Neural cell (in vitro differentiated cells): ENCODE data around the gene CACNA1F.

Source experiments
- MXI1 ChIP-seq: fragments of 450-650 bp; conservative IDR thresholded peaks from 2 replicates; pipeline ENCODE4 v1.6.1; 2014; ENCODE audit warnings: antibody characterized with exemption, mild to moderate bottlenecking; ENCODE audit not compliant: poor library complexity, severe bottlenecking
- POLR2AphosphoS5 ChIP-seq: IDR thresholded peaks from 2 replicates; pipeline ENCODE4 v1.6.1; 2012
- RAD21 ChIP-seq: fragments of 450-650 bp; conservative IDR thresholded peaks from 2 replicates; pipeline ENCODE4 v1.6.1; 2014; ENCODE audit warnings: antibody characterized with exemption, mild to moderate bottlenecking, moderate library complexity
- TF ChIP-seq, protein P1 (sequence below): fragments of 450-650 bp; IDR thresholded peaks from 2 replicates; pipeline ENCODE4 v1.5.1; 2014; ENCODE audit warnings: antibody characterized with exemption, mild to moderate bottlenecking, moderate library complexity; ENCODE audit not compliant: poor library complexity, severe bottlenecking
- TF ChIP-seq, protein P2 (sequence below): IDR thresholded peaks from 2 replicates; pipeline ENCODE4 v1.6.1; 2012; ENCODE audit warnings: borderline replicate concordance

GRCh38 chrX:49212861-49213260 lies 20.3 kb downstream of the CACNA1F start:
- TF ChIP-seq POLR2AphosphoS5 (no peak), RAD21 (no peak), MXI1 (no peak)
- TF ChIP-seq, protein P1, sequence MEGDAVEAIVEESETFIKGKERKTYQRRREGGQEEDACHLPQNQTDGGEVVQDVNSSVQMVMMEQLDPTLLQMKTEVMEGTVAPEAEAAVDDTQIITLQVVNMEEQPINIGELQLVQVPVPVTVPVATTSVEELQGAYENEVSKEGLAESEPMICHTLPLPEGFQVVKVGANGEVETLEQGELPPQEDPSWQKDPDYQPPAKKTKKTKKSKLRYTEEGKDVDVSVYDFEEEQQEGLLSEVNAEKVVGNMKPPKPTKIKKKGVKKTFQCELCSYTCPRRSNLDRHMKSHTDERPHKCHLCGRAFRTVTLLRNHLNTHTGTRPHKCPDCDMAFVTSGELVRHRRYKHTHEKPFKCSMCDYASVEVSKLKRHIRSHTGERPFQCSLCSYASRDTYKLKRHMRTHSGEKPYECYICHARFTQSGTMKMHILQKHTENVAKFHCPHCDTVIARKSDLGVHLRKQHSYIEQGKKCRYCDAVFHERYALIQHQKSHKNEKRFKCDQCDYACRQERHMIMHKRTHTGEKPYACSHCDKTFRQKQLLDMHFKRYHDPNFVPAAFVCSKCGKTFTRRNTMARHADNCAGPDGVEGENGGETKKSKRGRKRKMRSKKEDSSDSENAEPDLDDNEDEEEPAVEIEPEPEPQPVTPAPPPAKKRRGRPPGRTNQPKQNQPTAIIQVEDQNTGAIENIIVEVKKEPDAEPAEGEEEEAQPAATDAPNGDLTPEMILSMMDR = no peak
- TF ChIP-seq, protein P2, sequence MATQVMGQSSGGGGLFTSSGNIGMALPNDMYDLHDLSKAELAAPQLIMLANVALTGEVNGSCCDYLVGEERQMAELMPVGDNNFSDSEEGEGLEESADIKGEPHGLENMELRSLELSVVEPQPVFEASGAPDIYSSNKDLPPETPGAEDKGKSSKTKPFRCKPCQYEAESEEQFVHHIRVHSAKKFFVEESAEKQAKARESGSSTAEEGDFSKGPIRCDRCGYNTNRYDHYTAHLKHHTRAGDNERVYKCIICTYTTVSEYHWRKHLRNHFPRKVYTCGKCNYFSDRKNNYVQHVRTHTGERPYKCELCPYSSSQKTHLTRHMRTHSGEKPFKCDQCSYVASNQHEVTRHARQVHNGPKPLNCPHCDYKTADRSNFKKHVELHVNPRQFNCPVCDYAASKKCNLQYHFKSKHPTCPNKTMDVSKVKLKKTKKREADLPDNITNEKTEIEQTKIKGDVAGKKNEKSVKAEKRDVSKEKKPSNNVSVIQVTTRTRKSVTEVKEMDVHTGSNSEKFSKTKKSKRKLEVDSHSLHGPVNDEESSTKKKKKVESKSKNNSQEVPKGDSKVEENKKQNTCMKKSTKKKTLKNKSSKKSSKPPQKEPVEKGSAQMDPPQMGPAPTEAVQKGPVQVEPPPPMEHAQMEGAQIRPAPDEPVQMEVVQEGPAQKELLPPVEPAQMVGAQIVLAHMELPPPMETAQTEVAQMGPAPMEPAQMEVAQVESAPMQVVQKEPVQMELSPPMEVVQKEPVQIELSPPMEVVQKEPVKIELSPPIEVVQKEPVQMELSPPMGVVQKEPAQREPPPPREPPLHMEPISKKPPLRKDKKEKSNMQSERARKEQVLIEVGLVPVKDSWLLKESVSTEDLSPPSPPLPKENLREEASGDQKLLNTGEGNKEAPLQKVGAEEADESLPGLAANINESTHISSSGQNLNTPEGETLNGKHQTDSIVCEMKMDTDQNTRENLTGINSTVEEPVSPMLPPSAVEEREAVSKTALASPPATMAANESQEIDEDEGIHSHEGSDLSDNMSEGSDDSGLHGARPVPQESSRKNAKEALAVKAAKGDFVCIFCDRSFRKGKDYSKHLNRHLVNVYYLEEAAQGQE = no peak
